HepG2 (cell line): ENCODE data around the gene OR10A3. TPM values are rescaled to one million over a fixed set of nuclear protein-coding genes. Genes with fewer than 3 reads are reported as not detected.

Experiments
- CBFB ChIP-seq: sonication (generic); formaldehyde crosslinking; IDR thresholded peaks from 2 replicates; pipeline ENCODE4 v1.4.0; 2020; ENCODE audit warnings: missing genetic modification reagents
- CEBPG ChIP-seq: IDR thresholded peaks from 2 replicates; pipeline ENCODE4 v1.6.1; 2016
- CREM ChIP-seq, 2 experiments: sonication (generic) in 1 of 2; formaldehyde crosslinking in 1 of 2; IDR thresholded peaks; 2 replicates each; pipeline versions ENCODE4 v1.4.0 to v1.6.1; 2016 to 2020; ENCODE audit warnings: antibody characterized with exemption in 1 of 2, mild to moderate bottlenecking in 1 of 2, missing genetic modification reagents in 1 of 2
- HDAC2 ChIP-seq: sonication (generic); formaldehyde crosslinking; IDR thresholded peaks from 2 replicates; pipeline ENCODE4 v1.4.0; 2020; ENCODE audit warnings: missing genetic modification reagents
- HNRNPH1 ChIP-seq: fragments of 200-400 bp; formaldehyde crosslinking; optimal IDR thresholded peaks from 2 replicates; pipeline ENCODE3; 2017; ENCODE audit warnings: mild to moderate bottlenecking, low read depth, low read length
- JUN ChIP-seq: sonication (generic); formaldehyde crosslinking; IDR thresholded peaks from 2 replicates; pipeline ENCODE4 v1.4.0; 2020; ENCODE audit warnings: mild to moderate bottlenecking, missing genetic modification reagents
- MLLT10 ChIP-seq: sonication (generic); formaldehyde crosslinking; IDR thresholded peaks from 2 replicates; pipeline ENCODE4 v1.4.0; 2020; ENCODE audit warnings: missing genetic modification reagents
- NFIC ChIP-seq: IDR thresholded peaks from 2 replicates; pipeline ENCODE4 v1.6.1; 2012; ENCODE audit warnings: mild to moderate bottlenecking, low read length, inconsistent platforms
- PAWR ChIP-seq: sonication (generic); formaldehyde crosslinking; IDR thresholded peaks from 2 replicates; pipeline ENCODE4 v1.4.0; 2020; ENCODE audit warnings: missing genetic modification reagents, mild to moderate bottlenecking, borderline replicate concordance
- PHF20 ChIP-seq: sonication (generic); formaldehyde crosslinking; IDR thresholded peaks from 2 replicates; pipeline ENCODE4 v1.5.0; 2020; ENCODE audit warnings: mild to moderate bottlenecking, missing genetic modification reagents
- POGZ ChIP-seq: sonication (generic); formaldehyde crosslinking; IDR thresholded peaks from 2 replicates; pipeline ENCODE4 v1.4.0; 2020; ENCODE audit warnings: mild to moderate bottlenecking, missing genetic modification reagents
- RAD51 ChIP-seq: fragments of 450-650 bp; IDR thresholded peaks from 2 replicates; pipeline ENCODE4 v1.6.1; 2016; ENCODE audit warnings: borderline replicate concordance
- RFXAP ChIP-seq: sonication (generic); formaldehyde crosslinking; IDR thresholded peaks from 2 replicates; pipeline ENCODE4 v1.4.0; 2020; ENCODE audit warnings: missing genetic modification reagents, borderline replicate concordance
- SAP130 ChIP-seq: IDR thresholded peaks from 2 replicates; pipeline ENCODE4 v1.6.1; 2016; ENCODE audit warnings: low read depth
- TRIM24 ChIP-seq: sonication (generic); formaldehyde crosslinking; IDR thresholded peaks from 2 replicates; pipeline ENCODE4 v1.8.0; 2022; ENCODE audit warnings: mild to moderate bottlenecking, missing genetic modification reagents
- ZFYVE20 ChIP-seq: sonication (generic); formaldehyde crosslinking; IDR thresholded peaks from 2 replicates; pipeline ENCODE4 v1.8.0; 2023; ENCODE audit warnings: low read depth, mild to moderate bottlenecking, moderate library complexity, missing genetic modification reagents, borderline replicate concordance
- ZNF160 ChIP-seq: sonication (generic); formaldehyde crosslinking; IDR thresholded peaks from 2 replicates; pipeline ENCODE4 v1.8.0; 2022; ENCODE audit warnings: mild to moderate bottlenecking, inconsistent platforms, missing genetic modification reagents
- ZNF20 ChIP-seq: sonication (generic); formaldehyde crosslinking; IDR thresholded peaks from 2 replicates; pipeline ENCODE4 v1.4.0; 2020; ENCODE audit warnings: mild to moderate bottlenecking, moderate library complexity, missing genetic modification reagents
- ZNF30 ChIP-seq: sonication (generic); formaldehyde crosslinking; IDR thresholded peaks from 2 replicates; pipeline ENCODE4 v1.5.0; 2020; ENCODE audit warnings: mild to moderate bottlenecking, missing genetic modification reagents
- ZNF605 ChIP-seq: sonication (generic); formaldehyde crosslinking; IDR thresholded peaks from 2 replicates; pipeline ENCODE4 v1.8.0; 2022; ENCODE audit warnings: mild to moderate bottlenecking, missing genetic modification reagents
- ZNF747 ChIP-seq: sonication (generic); formaldehyde crosslinking; IDR thresholded peaks from 2 replicates; pipeline ENCODE4 v1.8.1; 2023; ENCODE audit warnings: missing genetic modification reagents, mild to moderate bottlenecking, borderline replicate concordance
- polyA plus RNA-seq, 8 experiments: library from polyadenylated mRNA; depleted of rRNA in 3 of 8; stranded (reverse) in 7 of 8; unstranded in 1 of 8; fragments of >200 nt; fragmentation: Illumina TruSeq in 4 of 8; extraction: Trizol in 4 of 8; gene quantifications; 2 replicates each; pipeline versions ENCODE4 v1.2.1 to v1.2.3, GENCODE V29; 2011 to 2016; ENCODE audit warnings: low read depth in 4 of 8, missing spikeins in 1 of 8, mixed read lengths in 1 of 8; ENCODE audit not compliant: insufficient read depth in 1 of 8
- total RNA-seq, 5 experiments: library from RNA; depleted of rRNA; stranded (reverse); fragments of >200 nt; fragmentation: Illumina TruSeq; extraction: Trizol; gene quantifications; 2 replicates each; pipeline ENCODE4 v1.2.3, GENCODE V29; 2016; ENCODE audit warnings: low read depth in 1 of 5
- TF ChIP-seq, protein P1 (sequence below): sonication (generic); formaldehyde crosslinking; conservative IDR thresholded peaks from 2 replicates; pipeline ENCODE4 v1.8.0; 2022; ENCODE audit warnings: missing genetic modification reagents
- TF ChIP-seq, protein P2 (sequence below): sonication (generic); formaldehyde crosslinking; IDR thresholded peaks from 2 replicates; pipeline ENCODE4 v1.4.0; 2020; ENCODE audit warnings: mild to moderate bottlenecking, missing genetic modification reagents
- TF ChIP-seq, protein P3 (sequence below): sonication (generic); formaldehyde crosslinking; IDR thresholded peaks from 2 replicates; pipeline ENCODE4 v1.4.0; 2020; ENCODE audit warnings: missing genetic modification reagents
- TF ChIP-seq, protein P4 (sequence below): sonication (generic); formaldehyde crosslinking; IDR thresholded peaks from 2 replicates; pipeline ENCODE4 v1.5.0; 2020; ENCODE audit warnings: missing genetic modification reagents
- TF ChIP-seq, protein P5 (sequence below): sonication (generic); formaldehyde crosslinking; IDR thresholded peaks from 2 replicates; pipeline ENCODE4 v1.4.0; 2020; ENCODE audit warnings: missing genetic modification reagents

OR10A3 gene
- total and polyA plus RNA-seq, 2 of the 13 experiments (the other 11 are each of a cell fraction or from before 2014, with no cell fraction given), result not detected

DNA sequence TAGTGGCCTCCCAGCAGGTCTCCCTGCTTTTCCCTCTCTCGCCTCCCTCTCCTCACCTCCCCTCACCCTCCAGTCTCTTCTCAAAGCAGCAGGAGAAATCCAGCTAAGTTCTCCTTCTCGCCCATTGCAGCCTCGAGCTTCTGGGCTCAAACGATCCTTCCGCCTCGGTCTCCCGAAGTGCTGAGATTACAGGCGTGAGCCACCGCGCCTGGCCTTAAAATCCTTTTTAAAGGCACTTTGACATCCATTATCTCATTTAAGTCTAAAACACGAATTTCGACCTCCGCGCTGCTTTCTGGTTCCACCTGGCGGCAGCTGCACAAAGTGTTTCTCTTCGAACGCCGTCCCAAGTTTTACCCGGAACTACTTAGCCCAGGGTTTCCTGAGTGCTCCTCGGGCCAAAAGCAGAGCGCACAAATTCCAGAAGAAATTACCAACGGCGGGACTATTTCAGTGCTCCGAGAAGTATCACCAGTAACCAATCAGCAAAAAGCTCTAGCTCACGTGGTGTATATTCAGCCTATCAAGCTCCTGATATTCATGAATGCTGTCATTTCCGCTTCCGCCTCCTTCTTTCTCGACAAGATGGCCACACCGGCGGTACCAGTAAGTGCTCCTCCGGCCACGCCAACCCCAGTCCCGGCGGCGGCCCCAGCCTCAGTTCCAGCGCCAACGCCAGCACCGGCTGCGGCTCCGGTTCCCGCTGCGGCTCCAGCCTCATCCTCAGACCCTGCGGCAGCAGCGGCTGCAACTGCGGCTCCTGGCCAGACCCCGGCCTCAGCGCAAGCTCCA lies 45.5 kb upstream of the OR10A3 start, which contains the start of gene EIF3F (continued):
- TF ChIP-seq ZFYVE20 (no peak), NFIC (0 out of 2 replicates have a peak, but pooled peaks have one; percentile 30), ZNF605 (CRISPR knock-in tag) (peak; percentile 95), CREM (IDR thresholded peaks at IDR 0.05) (peak; percentile 92), CREM (CRISPR knock-in tag; IDR thresholded peaks at IDR 0.05) (no peak), POGZ (CRISPR knock-in tag) (peak; percentile 97), ZNF30 (CRISPR knock-in tag) (no peak), MLLT10 (CRISPR knock-in tag) (no peak), TRIM24 (CRISPR knock-in tag) (no peak), HDAC2 (CRISPR knock-in tag) (peak; percentile 79), ZNF747 (CRISPR knock-in tag) (0 out of 2 replicates have a peak, but pooled peaks have one; percentile 60), JUN (CRISPR knock-in tag) (peak; percentile 32), RFXAP (peak; percentile 94), PHF20 (CRISPR knock-in tag) (peak; percentile 98), PAWR (0 out of 2 replicates have a peak, but pooled peaks have one; percentile 39), SAP130 (peak; percentile 90), HNRNPH1 (no peak), CBFB (peak; percentile 73; the same call in 1 of the 2 replicates), ZNF160 (CRISPR knock-in tag) (no peak), RAD51 (peak; percentile 69), ZNF20 (CRISPR knock-in tag) (no peak), CEBPG (CRISPR knock-in tag) (no peak)
- TF ChIP-seq, protein P1, sequence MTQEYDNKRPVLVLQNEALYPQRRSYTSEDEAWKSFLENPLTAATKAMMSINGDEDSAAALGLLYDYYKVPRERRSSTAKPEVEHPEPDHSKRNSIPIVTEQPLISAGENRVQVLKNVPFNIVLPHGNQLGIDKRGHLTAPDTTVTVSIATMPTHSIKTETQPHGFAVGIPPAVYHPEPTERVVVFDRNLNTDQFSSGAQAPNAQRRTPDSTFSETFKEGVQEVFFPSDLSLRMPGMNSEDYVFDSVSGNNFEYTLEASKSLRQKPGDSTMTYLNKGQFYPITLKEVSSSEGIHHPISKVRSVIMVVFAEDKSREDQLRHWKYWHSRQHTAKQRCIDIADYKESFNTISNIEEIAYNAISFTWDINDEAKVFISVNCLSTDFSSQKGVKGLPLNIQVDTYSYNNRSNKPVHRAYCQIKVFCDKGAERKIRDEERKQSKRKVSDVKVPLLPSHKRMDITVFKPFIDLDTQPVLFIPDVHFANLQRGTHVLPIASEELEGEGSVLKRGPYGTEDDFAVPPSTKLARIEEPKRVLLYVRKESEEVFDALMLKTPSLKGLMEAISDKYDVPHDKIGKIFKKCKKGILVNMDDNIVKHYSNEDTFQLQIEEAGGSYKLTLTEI (CRISPR knock-in tag), result no peak
- TF ChIP-seq, protein P2, sequence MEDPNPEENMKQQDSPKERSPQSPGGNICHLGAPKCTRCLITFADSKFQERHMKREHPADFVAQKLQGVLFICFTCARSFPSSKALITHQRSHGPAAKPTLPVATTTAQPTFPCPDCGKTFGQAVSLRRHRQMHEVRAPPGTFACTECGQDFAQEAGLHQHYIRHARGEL, result peak; percentile 38; the same call in 1 of the 2 replicates
- TF ChIP-seq, protein P3, sequence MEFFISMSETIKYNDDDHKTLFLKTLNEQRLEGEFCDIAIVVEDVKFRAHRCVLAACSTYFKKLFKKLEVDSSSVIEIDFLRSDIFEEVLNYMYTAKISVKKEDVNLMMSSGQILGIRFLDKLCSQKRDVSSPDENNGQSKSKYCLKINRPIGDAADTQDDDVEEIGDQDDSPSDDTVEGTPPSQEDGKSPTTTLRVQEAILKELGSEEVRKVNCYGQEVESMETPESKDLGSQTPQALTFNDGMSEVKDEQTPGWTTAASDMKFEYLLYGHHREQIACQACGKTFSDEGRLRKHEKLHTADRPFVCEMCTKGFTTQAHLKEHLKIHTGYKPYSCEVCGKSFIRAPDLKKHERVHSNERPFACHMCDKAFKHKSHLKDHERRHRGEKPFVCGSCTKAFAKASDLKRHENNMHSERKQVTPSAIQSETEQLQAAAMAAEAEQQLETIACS (CRISPR knock-in tag), result no peak
- TF ChIP-seq, protein P4, sequence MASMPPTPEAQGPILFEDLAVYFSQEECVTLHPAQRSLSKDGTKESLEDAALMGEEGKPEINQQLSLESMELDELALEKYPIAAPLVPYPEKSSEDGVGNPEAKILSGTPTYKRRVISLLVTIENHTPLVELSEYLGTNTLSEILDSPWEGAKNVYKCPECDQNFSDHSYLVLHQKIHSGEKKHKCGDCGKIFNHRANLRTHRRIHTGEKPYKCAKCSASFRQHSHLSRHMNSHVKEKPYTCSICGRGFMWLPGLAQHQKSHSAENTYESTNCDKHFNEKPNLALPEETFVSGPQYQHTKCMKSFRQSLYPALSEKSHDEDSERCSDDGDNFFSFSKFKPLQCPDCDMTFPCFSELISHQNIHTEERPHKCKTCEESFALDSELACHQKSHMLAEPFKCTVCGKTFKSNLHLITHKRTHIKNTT (CRISPR knock-in tag), result no peak
- TF ChIP-seq, protein P5, sequence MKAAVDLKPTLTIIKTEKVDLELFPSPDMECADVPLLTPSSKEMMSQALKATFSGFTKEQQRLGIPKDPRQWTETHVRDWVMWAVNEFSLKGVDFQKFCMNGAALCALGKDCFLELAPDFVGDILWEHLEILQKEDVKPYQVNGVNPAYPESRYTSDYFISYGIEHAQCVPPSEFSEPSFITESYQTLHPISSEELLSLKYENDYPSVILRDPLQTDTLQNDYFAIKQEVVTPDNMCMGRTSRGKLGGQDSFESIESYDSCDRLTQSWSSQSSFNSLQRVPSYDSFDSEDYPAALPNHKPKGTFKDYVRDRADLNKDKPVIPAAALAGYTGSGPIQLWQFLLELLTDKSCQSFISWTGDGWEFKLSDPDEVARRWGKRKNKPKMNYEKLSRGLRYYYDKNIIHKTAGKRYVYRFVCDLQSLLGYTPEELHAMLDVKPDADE (CRISPR knock-in tag), result no peak
